NCI-H2171 (cell line): ENCODE data around the gene INPP4B.

Experiments used
- DNase-seq: peaks from one replicate; lab custom pipeline; 2025; lab: John Stamatoyannopoulos, UW

INPP4B gene

DNA sequence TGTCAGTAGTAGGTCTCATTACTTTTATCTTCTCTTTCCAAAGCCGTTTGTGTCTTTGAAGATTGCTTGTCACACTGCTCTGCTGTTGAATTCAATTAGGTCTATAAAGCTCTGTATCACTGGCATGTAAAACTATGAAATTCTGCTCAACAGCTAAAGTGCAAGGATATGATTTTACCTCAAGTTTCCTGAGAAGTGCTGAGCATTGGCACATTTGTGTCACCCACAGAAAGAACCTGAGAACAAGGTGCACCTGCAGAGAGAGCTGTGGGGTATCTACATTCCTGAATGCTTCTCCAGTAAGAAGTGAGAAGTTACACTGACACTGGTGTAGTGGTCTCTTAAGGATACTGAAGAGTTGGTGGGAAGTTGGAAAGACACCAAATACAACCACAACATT, 274.0 kb downstream of the INPP4B start:
- DNase-seq, result no peak

DNA sequence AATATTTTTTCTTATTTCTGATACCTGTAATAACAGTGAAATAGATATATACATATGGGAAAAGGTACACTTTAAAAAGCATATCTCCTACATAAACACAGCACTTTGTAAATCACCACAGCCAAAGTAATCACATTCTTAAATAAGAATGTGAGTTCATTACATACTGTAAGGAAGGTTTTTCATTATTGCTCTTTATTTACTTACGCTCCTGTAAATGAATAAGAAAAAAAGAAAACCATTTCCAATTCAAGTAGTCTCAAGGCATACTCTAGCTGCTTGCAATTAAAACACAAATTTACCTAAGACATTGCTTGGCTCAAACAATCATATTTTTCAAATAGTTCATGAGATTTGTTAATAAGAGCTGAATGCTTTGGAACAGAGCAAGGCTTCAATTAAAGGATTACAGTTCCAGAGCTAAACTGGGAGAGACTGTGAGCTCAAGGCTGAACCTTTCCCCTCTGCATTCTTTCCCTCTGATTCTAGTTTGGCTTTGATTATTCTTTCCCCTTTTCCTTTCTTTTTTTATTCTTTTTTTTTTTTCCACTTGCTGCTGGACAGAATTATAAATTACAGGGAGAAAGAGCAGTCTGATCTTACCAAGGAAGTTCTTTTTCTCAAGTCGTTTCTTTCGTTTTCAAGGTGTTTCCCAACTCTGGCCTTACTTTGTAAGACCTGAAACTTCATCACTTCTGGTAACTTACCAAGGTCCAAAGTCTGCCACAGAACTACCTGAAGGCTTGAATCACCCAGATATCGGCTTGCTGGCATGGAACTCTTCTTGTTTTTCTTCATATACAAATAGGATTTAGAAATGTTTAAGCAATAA, 278.3 kb downstream of the INPP4B start:
- no peak for DNase-seq

DNA sequence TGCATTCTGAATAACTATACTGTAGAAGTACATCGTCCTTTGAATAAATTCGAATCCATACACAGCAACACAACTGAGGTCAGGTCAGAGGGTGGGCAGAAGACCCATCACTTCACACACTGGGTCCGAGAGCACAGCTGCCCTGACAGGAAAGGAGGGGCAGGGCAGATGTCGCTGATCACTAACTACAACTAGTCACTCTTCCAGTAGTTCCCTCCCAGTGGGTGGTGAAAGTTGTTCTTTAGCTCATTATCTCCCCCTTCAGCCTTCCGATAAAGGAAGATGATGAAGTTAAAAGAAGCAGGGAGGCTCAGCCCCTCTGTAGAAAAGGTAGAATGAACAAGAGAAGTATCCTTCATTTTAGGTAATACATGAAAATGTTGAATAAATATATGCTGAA, 278.9 kb downstream of the INPP4B start:
- no peak for DNase-seq

DNA sequence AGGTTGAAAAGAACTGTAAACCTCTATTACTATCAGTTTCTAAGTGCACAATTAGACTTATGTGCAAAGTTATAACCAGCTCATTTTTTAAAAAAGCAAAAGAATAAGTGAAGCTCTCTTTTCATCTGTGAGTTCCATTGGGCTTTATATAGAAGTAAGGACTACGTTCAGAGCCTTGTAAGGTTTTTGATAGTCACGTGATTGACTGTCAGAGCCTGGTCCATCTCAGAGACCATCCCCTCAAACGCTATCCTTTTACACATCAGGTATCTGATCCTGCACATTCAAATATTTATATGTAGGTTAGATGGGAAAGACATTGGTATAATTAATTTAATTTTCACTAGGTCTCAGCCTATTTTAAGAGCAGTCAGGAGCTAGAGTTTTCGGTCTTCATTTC, 279.3 kb downstream of the INPP4B start:
- no peak for DNase-seq

DNA sequence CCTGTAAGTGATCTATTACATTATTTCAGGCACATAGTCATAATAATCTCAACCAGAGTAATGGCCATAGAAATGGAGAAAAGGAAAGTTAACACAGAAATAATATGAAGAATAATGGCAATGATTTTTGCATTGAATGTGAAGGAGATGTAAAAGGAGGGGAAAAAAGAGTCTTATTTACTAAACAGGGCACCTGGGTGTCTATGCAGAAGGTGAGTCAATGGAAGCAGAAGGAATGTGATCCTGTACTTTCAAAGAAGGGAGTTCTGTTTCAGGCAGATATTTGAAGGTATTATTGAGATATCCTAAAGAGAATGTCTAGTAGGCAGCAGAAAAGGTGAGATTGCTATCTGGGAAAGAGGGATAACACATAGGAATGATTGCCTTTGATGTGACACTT, 279.9 kb downstream of the INPP4B start:
- DNase-seq, result no peak

DNA sequence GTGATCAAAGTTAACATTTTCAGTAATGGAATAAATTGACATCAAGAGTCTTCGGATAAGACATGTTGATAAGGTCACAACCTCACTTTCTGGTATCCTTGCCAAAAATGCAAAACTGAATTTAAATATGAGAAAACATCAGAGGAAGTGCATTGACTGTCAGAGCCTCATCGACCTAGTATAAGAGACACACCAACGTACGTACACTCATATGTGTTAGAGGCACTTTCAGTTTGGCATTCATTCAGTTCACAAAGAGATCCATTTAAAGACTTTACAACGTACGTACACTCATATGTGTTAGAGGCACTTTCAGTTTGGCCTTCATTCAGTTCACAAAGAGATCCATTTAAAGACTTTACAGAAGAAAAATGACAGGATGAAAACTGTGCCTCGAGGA, 280.3 kb downstream of the INPP4B start:
- DNase-seq, result no peak

DNA sequence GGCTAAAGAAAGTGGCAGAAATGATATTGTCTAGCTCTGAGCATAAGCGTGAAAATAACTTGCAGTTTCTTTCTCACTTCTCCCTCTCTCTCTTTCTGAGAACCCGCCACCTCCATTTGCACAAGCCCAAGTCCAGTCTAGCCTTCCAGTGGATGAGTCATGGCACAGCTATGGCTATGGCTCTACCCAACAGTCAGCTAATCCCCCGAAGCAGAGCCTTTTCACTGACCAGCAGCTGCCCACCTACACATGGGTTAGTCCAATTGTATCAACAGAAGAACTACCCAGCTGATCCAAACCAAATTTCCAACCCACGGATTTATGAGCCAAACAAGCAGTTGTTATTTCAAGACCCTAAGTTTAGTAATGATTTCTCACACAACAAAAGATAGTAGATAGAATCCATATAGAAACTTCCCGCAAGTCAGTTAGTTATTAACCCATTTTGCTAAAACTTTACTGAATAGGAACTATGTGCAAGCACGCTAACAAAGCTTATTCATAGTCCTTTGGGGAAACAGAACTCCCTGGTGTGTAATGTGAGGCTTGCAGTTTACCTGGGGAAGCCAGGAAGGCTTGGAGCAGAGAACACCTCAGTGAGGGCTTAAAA, 282.3 kb downstream of the INPP4B start:
- no peak for DNase-seq

DNA sequence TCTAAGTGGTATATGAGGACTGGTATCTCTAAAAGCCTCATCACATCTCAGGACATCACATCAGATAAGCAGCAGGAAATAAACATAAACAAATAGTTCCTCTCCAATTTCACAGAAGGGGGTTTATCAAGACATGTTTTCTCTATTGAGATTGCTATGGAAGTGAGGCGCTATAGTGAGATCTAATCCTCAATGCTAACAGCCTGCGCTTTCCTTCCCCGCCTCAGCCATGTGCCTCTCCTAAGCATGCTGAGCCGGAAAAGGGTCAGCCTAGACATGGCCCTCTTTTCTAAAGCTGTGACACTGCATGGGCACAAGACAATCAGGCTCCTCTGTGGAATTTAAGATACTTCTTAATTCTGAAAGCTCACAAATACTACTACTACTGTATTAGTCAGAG, 286.1 kb downstream of the INPP4B start:
- no peak for DNase-seq

DNA sequence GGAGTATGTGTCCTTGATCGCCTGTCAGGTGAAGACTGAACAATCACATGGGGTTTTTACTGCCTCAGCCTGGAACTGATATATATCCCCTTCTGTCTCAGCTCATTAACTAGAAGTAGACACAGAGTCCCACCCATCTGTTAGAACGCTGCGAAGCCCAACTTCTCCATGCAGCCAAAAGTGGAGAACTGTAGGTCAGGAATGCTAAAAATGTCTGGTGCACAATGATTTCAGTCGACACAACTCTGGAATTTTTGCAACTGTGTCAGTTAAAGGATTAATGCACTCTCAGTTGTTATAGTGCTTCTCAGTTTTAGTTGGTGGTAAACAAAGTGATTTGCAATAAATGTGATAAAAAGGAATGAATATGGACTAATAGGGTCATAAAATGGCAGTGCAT, 287.2 kb downstream of the INPP4B start:
- no peak for DNase-seq

DNA sequence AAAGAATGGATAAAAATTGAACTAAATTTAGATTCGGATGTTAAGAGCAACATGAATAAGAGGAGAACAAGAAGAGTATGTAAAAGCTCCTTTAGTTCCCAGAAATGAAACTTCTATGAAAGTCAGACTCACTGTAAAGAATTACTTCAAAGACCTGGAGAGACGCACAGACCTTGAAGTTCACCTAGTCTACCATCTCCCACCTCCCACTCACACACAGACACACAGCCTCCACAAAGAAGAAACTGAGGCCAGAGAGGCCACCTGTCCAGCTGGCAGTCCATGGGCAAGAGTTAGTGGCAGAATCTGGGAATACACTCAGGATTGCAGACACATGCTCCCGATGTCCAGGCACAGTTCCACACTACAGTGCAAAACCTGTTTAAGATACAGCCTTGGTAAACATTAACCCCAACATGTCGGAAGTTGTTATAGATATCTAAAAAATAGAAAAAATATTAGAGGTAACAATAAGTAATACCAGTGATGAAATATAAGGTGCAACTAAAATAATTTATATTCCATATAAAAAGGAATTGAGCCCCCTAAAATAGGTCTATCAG, 288.8 kb downstream of the INPP4B start:
- no peak for DNase-seq

DNA sequence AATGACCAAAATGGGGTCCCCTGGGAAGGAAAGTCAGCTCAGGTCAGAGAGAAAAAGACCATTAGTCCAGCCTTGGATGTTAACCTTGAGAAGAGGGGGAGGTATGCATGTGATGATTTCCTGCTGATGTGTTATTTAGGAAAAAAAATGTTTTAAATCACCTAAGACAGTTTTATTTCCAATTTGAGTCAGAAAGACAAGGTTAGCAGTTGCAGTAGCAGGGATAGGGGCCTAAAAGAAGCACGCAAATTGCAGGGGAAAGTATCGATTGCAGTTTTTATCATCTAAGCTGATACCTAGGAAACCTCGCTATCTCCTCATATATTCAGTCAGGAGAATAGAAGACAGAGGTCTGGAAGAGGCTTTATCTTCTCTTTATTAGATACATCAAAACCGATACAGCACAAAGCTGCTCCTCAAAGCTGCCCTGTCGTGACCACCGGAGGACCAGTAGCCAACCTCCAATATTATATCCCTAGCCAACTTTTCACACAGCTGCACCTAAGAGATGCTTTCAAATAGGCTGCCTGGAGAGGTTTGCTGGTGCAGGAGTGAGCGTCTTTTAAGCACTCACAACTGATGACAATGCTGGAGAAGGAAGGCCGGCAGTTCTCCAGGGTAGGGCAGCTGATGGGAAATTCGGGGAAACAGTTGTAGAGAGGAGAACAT, 289.4 kb downstream of the INPP4B start:
- DNase-seq, result no peak

DNA sequence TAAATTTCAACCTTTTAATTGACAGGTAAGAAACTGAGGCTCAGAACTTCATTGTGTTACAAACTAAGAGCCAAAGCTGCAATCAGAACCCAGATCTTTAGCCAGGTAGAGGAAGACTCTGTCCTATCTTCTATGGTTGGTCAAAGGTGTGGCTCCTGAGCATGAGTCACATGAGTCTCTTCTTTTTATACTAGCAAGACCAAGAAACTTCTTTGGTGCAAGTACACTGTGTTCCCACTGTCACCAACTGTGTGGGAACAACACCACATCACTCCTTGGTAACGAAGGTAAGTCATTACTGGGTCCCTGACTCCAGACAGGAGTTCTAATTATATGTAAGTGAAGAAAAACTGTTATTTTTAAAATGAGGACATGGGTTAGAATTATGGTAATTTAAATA, 290.1 kb downstream of the INPP4B start:
- DNase-seq, result no peak

DNA sequence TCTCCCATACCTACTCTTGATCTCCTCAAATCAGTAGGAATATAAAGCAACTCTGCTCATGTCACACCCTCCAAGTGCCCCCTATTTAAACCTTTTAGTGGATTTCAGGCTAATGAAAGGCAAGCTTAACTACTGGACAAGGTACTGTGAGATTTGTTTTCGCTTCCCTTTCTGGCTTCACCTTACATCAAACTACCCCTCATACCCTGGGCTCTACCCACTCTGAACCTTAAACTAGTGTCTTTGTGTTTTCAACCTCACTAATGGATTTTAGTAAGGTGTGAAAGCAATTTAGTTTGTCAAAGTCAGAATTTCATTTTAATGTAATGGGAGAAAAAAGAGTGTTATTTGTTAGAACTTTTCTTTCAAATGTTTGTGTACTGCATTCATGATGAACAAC, 291.7 kb downstream of the INPP4B start:
- DNase-seq, result no peak

DNA sequence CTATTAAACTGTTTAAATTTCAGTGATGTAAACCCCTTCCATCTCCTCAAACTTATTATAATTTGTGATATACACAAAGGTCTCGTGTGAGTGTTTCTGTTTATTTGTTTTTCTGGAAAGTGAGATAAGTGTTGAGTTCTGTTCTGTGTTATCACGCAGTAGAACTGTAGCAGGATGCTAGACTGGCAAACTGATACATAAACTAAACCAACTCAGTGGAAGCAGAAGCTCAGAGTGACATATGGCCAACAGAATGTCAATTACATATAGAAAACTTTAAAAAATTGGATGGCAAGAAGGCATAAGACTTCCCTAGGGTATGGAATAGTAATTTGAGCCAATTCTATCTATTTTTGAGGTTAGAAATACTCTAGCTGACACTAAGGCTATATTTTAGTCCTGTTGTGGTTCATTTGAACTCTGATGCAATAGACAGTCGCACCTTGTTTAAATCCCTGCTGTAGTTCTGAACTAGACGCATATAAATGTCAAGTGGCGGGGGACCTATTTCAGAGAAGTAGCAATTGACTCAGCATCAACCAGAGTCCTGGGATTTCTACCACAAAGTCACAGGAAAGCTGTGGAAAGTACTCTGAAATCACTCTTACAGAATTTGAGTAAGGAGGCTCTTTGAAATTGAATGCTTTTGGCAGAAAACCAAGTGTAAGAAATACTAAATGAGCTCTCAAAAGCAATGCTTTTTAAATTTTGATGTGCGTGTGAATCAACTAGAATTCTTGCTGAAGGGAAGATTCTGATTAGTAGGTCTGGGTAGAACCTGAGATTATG, 294.4 kb downstream of the INPP4B start:
- DNase-seq, result no peak

DNA sequence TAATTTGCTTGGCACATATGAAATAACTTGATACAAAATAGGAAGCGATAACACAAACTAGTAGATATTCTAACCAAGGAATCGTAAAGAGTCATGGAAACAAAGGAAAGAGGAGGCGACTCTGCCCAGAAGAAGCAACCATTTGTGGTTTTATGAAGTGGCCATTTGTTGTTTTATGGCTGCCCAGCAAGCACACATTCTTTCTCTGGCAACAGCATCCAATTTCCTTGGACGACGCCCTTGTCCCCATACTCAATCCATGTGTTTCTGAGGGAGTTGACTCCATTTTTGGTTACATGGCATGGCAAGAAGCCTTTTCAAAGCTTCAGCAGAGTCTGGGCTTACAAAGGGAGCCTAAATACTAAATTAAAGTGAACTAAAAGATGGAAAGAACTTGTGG, 295.1 kb downstream of the INPP4B start:
- no peak for DNase-seq

DNA sequence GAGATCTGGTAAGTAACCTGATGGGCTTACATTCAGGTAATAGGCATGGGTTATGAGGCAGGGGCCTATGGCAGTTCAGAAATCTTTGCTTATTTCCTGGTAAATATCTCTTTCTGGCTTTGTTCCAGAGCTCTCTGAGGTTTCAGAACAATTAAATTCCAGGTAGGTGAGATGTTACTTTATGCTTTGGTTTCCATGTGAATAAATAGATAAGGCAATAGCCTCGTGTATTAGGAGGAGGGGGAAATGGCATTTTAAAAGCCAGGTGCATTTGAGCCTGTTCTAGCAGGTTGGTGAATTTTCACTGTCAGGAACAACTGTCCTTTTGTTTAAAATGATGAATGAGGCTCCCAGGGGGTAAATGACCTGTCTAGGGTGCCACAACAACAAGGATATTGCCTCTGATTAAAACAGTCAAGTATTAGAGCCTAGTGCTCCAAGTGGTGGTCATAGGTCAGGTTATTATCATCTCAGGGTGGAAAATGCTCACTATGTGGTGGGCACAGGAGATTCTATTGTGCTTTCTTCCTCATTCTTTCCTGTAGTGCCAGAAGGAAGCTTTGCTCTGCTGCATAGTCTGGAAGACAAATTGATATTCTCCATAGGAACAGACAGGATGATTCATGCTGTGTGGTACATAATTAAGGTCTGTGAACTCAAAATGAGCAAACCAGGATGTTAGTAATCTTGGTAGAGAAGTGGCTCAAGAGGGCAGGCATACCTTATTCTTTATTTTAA, 296.2 kb downstream of the INPP4B start:
- no peak for DNase-seq

DNA sequence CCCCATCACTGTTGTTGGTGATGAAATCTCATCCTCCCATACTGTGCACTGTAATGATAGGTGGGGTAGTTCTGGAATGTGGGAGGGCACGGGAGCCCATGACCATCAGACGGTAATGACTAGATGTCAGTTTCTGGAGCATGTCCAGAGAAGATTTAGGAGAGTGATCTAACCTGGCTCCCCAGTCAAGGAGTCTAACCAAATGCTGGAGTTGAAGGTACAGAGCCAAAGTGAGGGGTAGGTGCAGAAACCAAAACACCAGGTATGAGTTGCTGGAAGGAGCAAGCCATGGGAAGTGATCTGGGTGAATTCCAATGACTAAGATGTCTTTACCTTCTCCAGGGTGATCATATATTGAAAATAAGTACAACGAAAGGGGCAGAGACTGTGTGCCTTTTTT, 296.9 kb downstream of the INPP4B start:
- no peak for DNase-seq

DNA sequence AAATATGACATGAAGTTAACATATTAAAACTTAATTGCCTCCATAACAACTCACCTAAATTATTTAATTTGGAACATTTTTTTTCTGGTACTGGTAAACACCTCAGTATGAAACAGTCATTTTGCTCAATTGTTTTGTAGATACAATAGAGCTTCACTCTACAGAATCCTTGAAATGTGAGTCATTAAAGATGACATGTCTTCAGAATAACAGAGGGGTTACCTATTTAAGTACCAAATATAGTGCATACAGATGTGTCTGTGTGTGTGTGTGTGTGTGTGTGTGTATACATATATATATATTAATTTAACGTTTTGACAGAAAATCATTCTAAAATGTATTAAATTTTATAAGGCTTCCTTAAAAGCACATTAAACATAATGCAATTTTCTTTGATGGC, 297.6 kb downstream of the INPP4B start:
- DNase-seq, result no peak

DNA sequence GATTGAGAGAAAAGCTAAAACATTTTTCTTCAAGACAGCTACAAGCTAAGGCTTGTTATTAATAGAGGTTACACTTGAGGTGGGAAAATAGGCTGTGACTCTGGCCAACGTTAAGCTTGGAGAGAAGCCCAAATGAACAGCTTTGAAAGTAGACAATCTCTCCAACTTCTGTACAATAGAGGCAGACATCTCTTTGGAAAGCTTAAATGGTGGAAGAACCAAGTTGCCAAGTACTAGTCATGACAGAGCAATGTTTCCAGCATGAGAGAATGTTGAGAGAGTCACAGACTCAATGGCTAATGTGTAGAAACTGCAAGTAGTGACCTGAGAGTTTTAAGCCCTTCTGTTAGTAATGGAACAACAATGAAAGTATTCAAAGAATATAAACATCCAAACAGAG, 298.1 kb downstream of the INPP4B start:
- no peak for DNase-seq

DNA sequence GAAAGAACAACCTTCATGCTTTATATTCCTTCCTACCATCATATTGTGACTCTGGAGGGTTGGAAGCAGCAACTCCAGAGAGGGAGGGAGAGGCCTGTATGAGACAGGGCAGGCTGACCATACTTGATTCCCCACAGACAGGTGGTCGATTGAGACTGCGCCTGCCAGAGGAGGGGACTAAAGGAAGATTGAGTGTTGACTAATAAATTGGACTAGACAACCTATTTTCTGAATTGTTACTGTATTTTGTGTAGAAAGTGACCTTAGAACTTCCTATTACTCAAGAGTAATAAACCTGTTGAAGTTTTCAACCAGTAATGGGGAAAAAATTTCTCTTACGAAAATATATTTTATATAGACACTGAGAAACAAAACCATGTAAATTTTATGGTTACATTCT, 301.5 kb downstream of the INPP4B start:
- DNase-seq, result no peak

DNA sequence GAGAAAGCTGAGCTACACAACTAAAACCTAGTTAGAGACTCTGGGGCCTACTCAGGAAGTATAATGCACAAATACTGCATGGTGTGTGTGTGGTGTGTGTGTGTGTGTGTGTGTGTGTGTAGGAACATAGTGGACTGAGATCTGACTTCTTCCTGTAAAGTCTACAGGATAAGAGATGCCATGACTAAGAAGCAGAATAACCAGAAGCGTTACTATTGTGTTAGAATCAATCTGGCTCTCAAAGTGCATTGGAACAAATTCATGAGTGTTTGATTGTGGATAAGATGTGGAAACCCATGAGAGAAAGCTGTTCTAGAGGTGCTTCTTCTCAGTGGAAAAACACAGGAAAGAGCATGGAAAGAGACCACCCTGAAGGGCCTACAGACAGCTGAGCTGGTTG, 302.1 kb downstream of the INPP4B start:
- DNase-seq, result no peak

DNA sequence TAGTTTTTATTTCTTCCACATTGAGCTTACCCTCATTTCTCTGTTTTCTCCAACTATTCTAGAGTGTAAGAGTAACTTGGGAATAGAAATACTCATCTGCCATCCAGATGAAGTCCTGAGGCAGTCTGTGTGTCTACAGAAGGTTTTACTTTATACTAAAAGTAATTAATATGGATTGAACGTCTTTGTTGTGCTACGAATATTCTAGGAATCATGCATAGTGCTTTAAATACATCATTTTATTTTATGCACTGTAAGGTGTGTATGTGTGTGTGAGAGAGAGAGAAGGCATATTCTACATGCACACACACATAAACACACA, 305.7 kb downstream of the INPP4B start:
- DNase-seq, result no peak
